RKO (cell line): ENCODE results near the gene NPAS3.

Source experiments
- DNase-seq: peaks from one replicate; pipeline ENCODE4 v3.0.0-alpha.2; 2016; ENCODE audit warnings: low spot score

The NPAS3 gene

GRCh38 chr14:33449268-33449667 lies 510.6 kb downstream of the NPAS3 start:
- no peak for DNase-seq

GRCh38 chr14:33449703-33450395 lies 511.2 kb downstream of the NPAS3 start:
- DNase-seq: no peak

GRCh38 chr14:33450416-33450815 lies 511.7 kb downstream of the NPAS3 start:
- DNase-seq: no peak

GRCh38 chr14:33451211-33451610 lies 512.5 kb downstream of the NPAS3 start:
- no peak for DNase-seq

GRCh38 chr14:33452995-33453394 lies 514.3 kb downstream of the NPAS3 start:
- DNase-seq: no peak

GRCh38 chr14:33454022-33454595 lies 515.4 kb downstream of the NPAS3 start:
- no peak for DNase-seq

- no peak for DNase-seq
These were observed 516.0 kb downstream of the NPAS3 start for GRCh38 chr14:33454707-33455106.

GRCh38 chr14:33455654-33456345 lies 517.1 kb downstream of the NPAS3 start:
- no peak for DNase-seq

GRCh38 chr14:33457021-33457420 lies 518.3 kb downstream of the NPAS3 start:
- DNase-seq: no peak

- no peak for DNase-seq
These were observed 518.9 kb downstream of the NPAS3 start for GRCh38 chr14:33457617-33458016.

GRCh38 chr14:33460164-33460563 lies 521.5 kb downstream of the NPAS3 start:
- DNase-seq: no peak

GRCh38 chr14:33461036-33461435 lies 522.4 kb downstream of the NPAS3 start:
- no peak for DNase-seq

- DNase-seq: no peak
These were observed 525.1 kb downstream of the NPAS3 start for GRCh38 chr14:33463731-33464130.

GRCh38 chr14:33464254-33464962 lies 525.7 kb downstream of the NPAS3 start:
- DNase-seq: no peak

- no peak for DNase-seq
These were observed 527.4 kb downstream of the NPAS3 start for GRCh38 chr14:33465846-33466700.

- DNase-seq: no peak
These were observed 529.3 kb downstream of the NPAS3 start for GRCh38 chr14:33467971-33468370.

- no peak for DNase-seq
These were observed 531.2 kb downstream of the NPAS3 start for GRCh38 chr14:33469898-33470297.

GRCh38 chr14:33471776-33472175 lies 533.1 kb downstream of the NPAS3 start:
- DNase-seq: no peak

- peak; percentile 38 for DNase-seq
These were observed 536.9 kb downstream of the NPAS3 start for GRCh38 chr14:33475623-33476022.

GRCh38 chr14:33477797-33478196 lies 539.1 kb downstream of the NPAS3 start:
- no peak for DNase-seq

- no peak for DNase-seq
These were observed 541.6 kb downstream of the NPAS3 start for GRCh38 chr14:33480071-33480886.
